IMR-90 (cell line): Measurements from ENCODE around the gene MFSD6L. TPM values are rescaled to one million over a fixed set of nuclear protein-coding genes. Genes with fewer than 3 reads are reported as not detected.

Experiments used
- ATAC-seq: fragments of 200-7000 bp; cut with Tn5 transposase; 2 replicates; pipeline ENCODE4 v1.9.1; 2020; ENCODE audit warnings: low read depth, mild to moderate bottlenecking, moderate library complexity
- BruUV-seq: library from RNA; stranded (reverse); fragments of 400-500 nt; replicated peaks from 2 replicates; lab custom pipeline; 2021; lab: Mats Ljungman, UMichigan
- CTCF ChIA-PET: fragments of 300-600 bp; formaldehyde crosslinking; extraction: SDS; loops from one replicate; lab custom pipeline; 2021; ENCODE audit warnings: antibody characterized with exemption; lab: Yijun Ruan, JAX
- POLR2A ChIA-PET: fragments of 300-600 bp; sonication (Branson Sonifier 250); formaldehyde crosslinking; loops from one replicate; lab custom pipeline; 2022; ENCODE audit warnings: antibody characterized with exemption; ENCODE audit not compliant: unreplicated experiment; lab: Charles Lee
- DNase-seq: peaks from one replicate; pipeline ENCODE4 v3.0.0; 2013
- H2AFZ ChIP-seq: replicated peaks from 2 replicates; pipeline ENCODE3; 2013; ENCODE audit warnings: low read length, mild to moderate bottlenecking; ENCODE audit not compliant: poor library complexity
- H2AK5ac ChIP-seq: 2 replicates; pipeline ENCODE4 v1.6.1; 2013; ENCODE audit warnings: low read depth, low read length, inconsistent platforms
- H2AK9ac ChIP-seq: replicated peaks from 2 replicates; pipeline ENCODE3; 2013; ENCODE audit warnings: mild to moderate bottlenecking, low read depth, low read length, moderate library complexity; ENCODE audit not compliant: poor library complexity
- H2BK120ac ChIP-seq: 2 replicates; pipeline ENCODE4 v1.6.1; 2013; ENCODE audit warnings: low read depth, low read length, inconsistent platforms
- H2BK15ac ChIP-seq: 3 replicates; pipeline ENCODE4 v1.6.1; 2013; ENCODE audit warnings: low read depth, low read length, inconsistent platforms
- H2BK20ac ChIP-seq: 2 replicates; pipeline ENCODE4 v1.6.1; 2013; ENCODE audit warnings: low read depth, mild to moderate bottlenecking, inconsistent platforms, low read length, moderate library complexity
- H2BK5ac ChIP-seq: 2 replicates; pipeline ENCODE4 v1.6.1; 2013; ENCODE audit warnings: mild to moderate bottlenecking, low read depth, low read length, inconsistent platforms; ENCODE audit not compliant: poor library complexity, severe bottlenecking
- H3K14ac ChIP-seq: replicated peaks from 2 replicates; pipeline ENCODE4 v1.6.1; 2013; ENCODE audit warnings: low read depth, low read length, inconsistent platforms
- H3K18ac ChIP-seq: 2 replicates; pipeline ENCODE4 v1.6.1; 2013; ENCODE audit warnings: low read depth, low read length, control low read depth
- H3K23ac ChIP-seq: 2 replicates; pipeline ENCODE4 v1.6.1; 2013; ENCODE audit warnings: low read depth, low read length, inconsistent platforms
- H3K27ac ChIP-seq: 2 replicates; pipeline ENCODE4 v1.5.1; 2013; ENCODE audit warnings: mild to moderate bottlenecking, control low read depth, low read length; ENCODE audit not compliant: insufficient read depth
- H3K27me3 ChIP-seq: 2 replicates; pipeline ENCODE4 v1.6.1; 2013; ENCODE audit warnings: low read length; ENCODE audit not compliant: control insufficient read depth, insufficient read depth
- H3K36me3 ChIP-seq: 2 replicates; pipeline ENCODE4 v1.6.1; 2013; ENCODE audit warnings: low read length, mixed read lengths; ENCODE audit not compliant: control insufficient read depth, insufficient read depth
- H3K4ac ChIP-seq: 2 replicates; pipeline ENCODE4 v1.6.1; 2013; ENCODE audit warnings: low read depth, low read length, inconsistent platforms
- H3K4me1 ChIP-seq: 2 replicates; pipeline ENCODE4 v1.6.1; 2013; ENCODE audit warnings: low read length, mixed read lengths; ENCODE audit not compliant: control insufficient read depth, insufficient read depth
- H3K4me2 ChIP-seq: 2 replicates; pipeline ENCODE4 v1.6.1; 2013; ENCODE audit warnings: low read depth, mild to moderate bottlenecking, control low read depth, low read length, moderate library complexity
- H3K4me3 ChIP-seq: 2 replicates; pipeline ENCODE4 v1.5.1; 2013; ENCODE audit warnings: low read depth, mild to moderate bottlenecking, control low read depth, low read length, moderate library complexity; ENCODE audit not compliant: insufficient read depth
- H3K56ac ChIP-seq: 2 replicates; pipeline ENCODE4 v1.6.1; 2013; ENCODE audit warnings: low read length, inconsistent platforms; ENCODE audit not compliant: insufficient read depth; ENCODE audit errors: extremely low read depth
- H3K79me1 ChIP-seq, 2 experiments: 2 replicates each; pipeline ENCODE4 v1.6.1; 2013; ENCODE audit warnings: low read length in 2 of 2, inconsistent platforms in 1 of 2, low read depth in 1 of 2
- H3K9ac ChIP-seq: 2 replicates; pipeline ENCODE4 v1.6.1; 2013; ENCODE audit warnings: low read depth, low read length, control low read depth
- H3K9me1 ChIP-seq: 2 replicates; pipeline ENCODE4 v1.6.1; 2013; ENCODE audit warnings: low read length, inconsistent platforms; ENCODE audit not compliant: insufficient read depth
- H3K9me3 ChIP-seq: 2 replicates; pipeline ENCODE4 v1.6.1; 2013; ENCODE audit warnings: low read length; ENCODE audit not compliant: control insufficient read depth, insufficient read depth
- H4K20me1 ChIP-seq: 2 replicates; pipeline ENCODE4 v1.6.1; 2013; ENCODE audit warnings: low read length, inconsistent platforms; ENCODE audit not compliant: insufficient read depth
- H4K5ac ChIP-seq: 2 replicates; pipeline ENCODE4 v1.6.1; 2013; ENCODE audit warnings: mild to moderate bottlenecking, low read depth, low read length, control low read depth
- H4K8ac ChIP-seq, 2 experiments: 2 replicates each; pipeline ENCODE4 v1.6.1; 2013; ENCODE audit warnings: low read depth in 2 of 2, low read length in 2 of 2, control low read depth in 1 of 2, inconsistent platforms in 1 of 2
- H4K91ac ChIP-seq: 2 replicates; pipeline ENCODE4 v1.6.1; 2013; ENCODE audit warnings: low read depth, low read length, inconsistent platforms; ENCODE audit not compliant: insufficient read depth
- BHLHE40 ChIP-seq: fragments of 150-350 bp; IDR thresholded peaks from 2 replicates; pipeline ENCODE4 v1.6.1; 2016; ENCODE audit warnings: mild to moderate bottlenecking, low read depth, low read length
- CEBPB ChIP-seq: IDR thresholded peaks from 2 replicates; pipeline ENCODE4 v1.6.1; 2012; ENCODE audit warnings: low read depth, low read length, improper control_type of control experiment
- CHD1 ChIP-seq: IDR thresholded peaks from 2 replicates; pipeline ENCODE4 v1.6.1; 2012; ENCODE audit warnings: low read depth, low read length, improper control_type of control experiment
- FOS ChIP-seq: fragments of 150-350 bp; IDR thresholded peaks from 2 replicates; pipeline ENCODE4 v1.6.1; 2016; ENCODE audit warnings: low read depth, low read length
- MAFK ChIP-seq: IDR thresholded peaks from 2 replicates; pipeline ENCODE4 v1.6.1; 2012; ENCODE audit warnings: low read depth, low read length, improper control_type of control experiment
- MAZ ChIP-seq: IDR thresholded peaks from 2 replicates; pipeline ENCODE4 v1.6.1; 2012; ENCODE audit warnings: low read depth, mild to moderate bottlenecking, low read length, improper control_type of control experiment, moderate library complexity, borderline replicate concordance
- MXI1 ChIP-seq: IDR thresholded peaks from 2 replicates; pipeline ENCODE4 v1.6.1; 2012; ENCODE audit warnings: low read depth, mild to moderate bottlenecking, low read length, moderate library complexity, borderline replicate concordance
- NFE2L2 ChIP-seq: fragments of 150-350 bp; IDR thresholded peaks from 2 replicates; pipeline ENCODE4 v1.6.1; 2016; ENCODE audit warnings: low read depth, mild to moderate bottlenecking, low read length
- POLR2A ChIP-seq: IDR thresholded peaks from 2 replicates; pipeline ENCODE4 v1.6.1; 2012; ENCODE audit warnings: mild to moderate bottlenecking, low read depth, low read length
- RAD21 ChIP-seq: IDR thresholded peaks from 2 replicates; pipeline ENCODE4 v1.6.1; 2012; ENCODE audit warnings: low read length, improper control_type of control experiment
- RCOR1 ChIP-seq: IDR thresholded peaks from 2 replicates; pipeline ENCODE4 v1.6.1; 2012; ENCODE audit warnings: mild to moderate bottlenecking, low read length, improper control_type of control experiment; ENCODE audit not compliant: insufficient replicate concordance
- RFX5 ChIP-seq: IDR thresholded peaks from 2 replicates; pipeline ENCODE4 v1.8.0; 2012; ENCODE audit warnings: low read depth, mild to moderate bottlenecking, low read length, moderate library complexity
- SMC3 ChIP-seq: fragments of 150-350 bp; IDR thresholded peaks from 2 replicates; pipeline ENCODE4 v1.6.1; 2016; ENCODE audit warnings: low read depth, mild to moderate bottlenecking, antibody characterized with exemption, low read length, moderate library complexity
- WGBS, 2 experiments: methylation state at CpG; one replicate each; pipeline versions ENCODE4 v1.1.5 to v1.1.7; 2013; ENCODE audit warnings: missing lambda C conversion rate in 2 of 2; ENCODE audit not compliant: insufficient read length in 1 of 2; ENCODE audit errors: extremely low coverage in 2 of 2; 5-methylcytosine and 5-hydroxymethylcytosine counted together
- dilution Hi-C: fragments of 300-500 bp; cut with HindIII; formaldehyde crosslinking; loops from one replicate; pipeline ENCODE4 v1.14.3; 2018; ENCODE audit warnings: low sequenced_read_pairs; ENCODE audit not compliant: unreplicated experiment
- in situ Hi-C: fragments of 300-500 bp; cut with MboI; formaldehyde crosslinking; loops from 3 replicates; pipeline ENCODE4 v1.14.3; 2019; ENCODE audit warnings: low sequenced_read_pairs, inconsistent platforms, mixed read lengths
- intact Hi-C: fragments of 100-400 bp; cut with micrococcal nuclease; formaldehyde crosslinking; loops from 2 replicates; pipeline ENCODE4 v1.10.0; 2022
- polyA plus RNA-seq, 3 experiments: library from polyadenylated mRNA; depleted of rRNA; stranded (reverse); fragments of >200 nt; gene quantifications; 2 replicates each; pipeline ENCODE4 v1.2.3, GENCODE V29; 2012; ENCODE audit warnings: low replicate concordance in 1 of 3
- total RNA-seq: library from RNA; depleted of rRNA; stranded (reverse); fragments of >200 nt; gene quantifications from 2 replicates; pipeline ENCODE4 v1.2.3, GENCODE V29; 2012
- TF ChIP-seq, protein P1 (sequence below): conservative IDR thresholded peaks from 2 replicates; pipeline ENCODE4 v1.5.1; 2012; ENCODE audit warnings: mild to moderate bottlenecking, low read depth, low read length, improper control_type of control experiment
- TF ChIP-seq, protein P2 (sequence below): fragments of 150-350 bp; IDR thresholded peaks from 2 replicates; pipeline ENCODE4 v1.6.1; 2017; ENCODE audit warnings: mild to moderate bottlenecking, antibody characterized with exemption, low read length, low read depth
- TF ChIP-seq, protein P3 (sequence below): fragments of 150-350 bp; IDR thresholded peaks from 2 replicates; pipeline ENCODE4 v1.6.1; 2016; ENCODE audit warnings: low read depth, mild to moderate bottlenecking, low read length, moderate library complexity, borderline replicate concordance

MFSD6L gene
- total and polyA plus RNA-seq, 2 of the 4 experiments (the other 2 are of a cell fraction): not detected

DNA sequence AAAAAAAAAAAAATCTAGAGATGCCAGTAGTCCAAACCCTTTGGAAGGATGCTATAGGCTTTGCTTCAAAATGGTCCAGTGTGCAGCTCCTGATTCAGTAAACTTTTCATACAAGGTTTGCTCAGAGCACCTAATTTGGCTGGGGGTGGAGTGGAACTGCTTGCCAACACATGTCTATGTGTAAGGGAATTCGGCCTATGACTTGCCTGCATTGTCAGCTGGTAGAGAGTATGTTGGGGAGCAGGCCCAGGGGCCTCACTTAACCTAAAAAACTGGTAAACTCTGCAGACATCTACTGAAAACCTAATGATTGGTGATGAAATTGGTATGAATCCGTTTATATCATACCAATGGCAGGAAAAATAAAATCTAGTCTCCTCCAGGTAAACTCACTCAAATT lies 1.5 kb upstream of the MFSD6L start:
- Histone ChIP-seq H3K4me2 (no peak overlapping the region), H2AK9ac (no peak overlapping the region), H3K4ac (no peak overlapping the region), H3K27ac (no peak overlapping the region), H3K27me3 (peaks cover 18% of the 10 kb centered on the region; the same call in 1 of the 2 replicates), H3K4me1 (no peaks in the 10 kb centered on the region), H4K20me1 (no peaks in the 10 kb centered on the region), H2BK20ac (no peak overlapping the region), H3K9ac (no peak overlapping the region), H3K4me3 (no peak overlapping the region), H4K5ac (no peak overlapping the region), H4K91ac (no peak overlapping the region), H2BK120ac (no peak overlapping the region), H2AFZ (no peak overlapping the region), H2BK5ac (no peak overlapping the region), H3K36me3 (no peaks in the 10 kb centered on the region), H2BK15ac (no peak overlapping the region), H2AK5ac (no peak overlapping the region), H3K23ac (no peak overlapping the region), H3K9me3 (no peaks in the 10 kb centered on the region), H3K18ac (no peak overlapping the region), H3K56ac (no peak overlapping the region), H3K14ac (no peak overlapping the region), H4K8ac (no peak overlapping the region), H3K79me1 (no peaks in the 10 kb centered on the region), H3K9me1 (no peaks in the 10 kb centered on the region)
- no peak for ATAC-seq
- ChIA-PET CTCF (no interaction called here), POLR2A (no interaction called here)
- in situ Hi-C loops (no loop called here), intact Hi-C loops (no loop called here), dilution Hi-C loops (no loop called here)
- no peak for DNase-seq
- TF ChIP-seq RCOR1 (no peak), MXI1 (no peak), BHLHE40 (no peak), CEBPB (no peak), CHD1 (no peak), NFE2L2 (no peak), MAFK (no peak), SMC3 (no peak), POLR2A (no peak), FOS (no peak), MAZ (no peak), RFX5 (no peak), RAD21 (no peak)
- TF ChIP-seq, protein P1, sequence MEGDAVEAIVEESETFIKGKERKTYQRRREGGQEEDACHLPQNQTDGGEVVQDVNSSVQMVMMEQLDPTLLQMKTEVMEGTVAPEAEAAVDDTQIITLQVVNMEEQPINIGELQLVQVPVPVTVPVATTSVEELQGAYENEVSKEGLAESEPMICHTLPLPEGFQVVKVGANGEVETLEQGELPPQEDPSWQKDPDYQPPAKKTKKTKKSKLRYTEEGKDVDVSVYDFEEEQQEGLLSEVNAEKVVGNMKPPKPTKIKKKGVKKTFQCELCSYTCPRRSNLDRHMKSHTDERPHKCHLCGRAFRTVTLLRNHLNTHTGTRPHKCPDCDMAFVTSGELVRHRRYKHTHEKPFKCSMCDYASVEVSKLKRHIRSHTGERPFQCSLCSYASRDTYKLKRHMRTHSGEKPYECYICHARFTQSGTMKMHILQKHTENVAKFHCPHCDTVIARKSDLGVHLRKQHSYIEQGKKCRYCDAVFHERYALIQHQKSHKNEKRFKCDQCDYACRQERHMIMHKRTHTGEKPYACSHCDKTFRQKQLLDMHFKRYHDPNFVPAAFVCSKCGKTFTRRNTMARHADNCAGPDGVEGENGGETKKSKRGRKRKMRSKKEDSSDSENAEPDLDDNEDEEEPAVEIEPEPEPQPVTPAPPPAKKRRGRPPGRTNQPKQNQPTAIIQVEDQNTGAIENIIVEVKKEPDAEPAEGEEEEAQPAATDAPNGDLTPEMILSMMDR: no peak
- TF ChIP-seq, protein P2, sequence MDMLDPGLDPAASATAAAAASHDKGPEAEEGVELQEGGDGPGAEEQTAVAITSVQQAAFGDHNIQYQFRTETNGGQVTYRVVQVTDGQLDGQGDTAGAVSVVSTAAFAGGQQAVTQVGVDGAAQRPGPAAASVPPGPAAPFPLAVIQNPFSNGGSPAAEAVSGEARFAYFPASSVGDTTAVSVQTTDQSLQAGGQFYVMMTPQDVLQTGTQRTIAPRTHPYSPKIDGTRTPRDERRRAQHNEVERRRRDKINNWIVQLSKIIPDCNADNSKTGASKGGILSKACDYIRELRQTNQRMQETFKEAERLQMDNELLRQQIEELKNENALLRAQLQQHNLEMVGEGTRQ: no peak
- TF ChIP-seq, protein P3, sequence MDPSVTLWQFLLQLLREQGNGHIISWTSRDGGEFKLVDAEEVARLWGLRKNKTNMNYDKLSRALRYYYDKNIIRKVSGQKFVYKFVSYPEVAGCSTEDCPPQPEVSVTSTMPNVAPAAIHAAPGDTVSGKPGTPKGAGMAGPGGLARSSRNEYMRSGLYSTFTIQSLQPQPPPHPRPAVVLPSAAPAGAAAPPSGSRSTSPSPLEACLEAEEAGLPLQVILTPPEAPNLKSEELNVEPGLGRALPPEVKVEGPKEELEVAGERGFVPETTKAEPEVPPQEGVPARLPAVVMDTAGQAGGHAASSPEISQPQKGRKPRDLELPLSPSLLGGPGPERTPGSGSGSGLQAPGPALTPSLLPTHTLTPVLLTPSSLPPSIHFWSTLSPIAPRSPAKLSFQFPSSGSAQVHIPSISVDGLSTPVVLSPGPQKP: no peak
- WGBS, 2 experiments: no CpG with 5 or more reads among the region's 2 CpGs
- BruUV-seq: no TSS peak
